GM23338 (cell line): ENCODE results near the gene COBLL1. TPM values are rescaled to one million over a fixed set of nuclear protein-coding genes. Genes with fewer than 3 reads are reported as not detected.

Experiments used
- ATAC-seq: fragments of 200-7000 bp; cut with Tn5 transposase; 3 replicates; pipeline ENCODE4 v1.9.1; 2020
- DNase-seq: peaks from one replicate; pipeline ENCODE4 v3.0.0-alpha.2; 2015; ENCODE audit warnings: low spot score
- H2AFZ ChIP-seq: fragments of 200-600 bp; sonication (generic); 2 replicates; pipeline ENCODE4 v1.8.0; 2016; ENCODE audit warnings: antibody characterized with exemption, mild to moderate bottlenecking, moderate library complexity
- H3F3A ChIP-seq: fragments of 200-600 bp; sonication (generic); replicated peaks from 2 replicates; pipeline ENCODE4 v1.8.0; 2017; ENCODE audit warnings: antibody characterized with exemption, mixed run types, low read depth
- H3K27ac ChIP-seq: fragments of 200-600 bp; sonication (generic); 2 replicates; pipeline ENCODE4 v1.6.1; 2016; ENCODE audit warnings: low read depth
- H3K27me3 ChIP-seq: fragments of 200-600 bp; sonication (generic); 2 replicates; pipeline ENCODE4 v1.8.0; 2016; ENCODE audit warnings: mild to moderate bottlenecking, mixed run types, moderate library complexity; ENCODE audit not compliant: insufficient read depth
- H3K36me3 ChIP-seq: fragments of 200-600 bp; sonication (generic); 2 replicates; pipeline ENCODE4 v1.8.0; 2016; ENCODE audit warnings: mild to moderate bottlenecking; ENCODE audit not compliant: insufficient read depth
- H3K4me1 ChIP-seq: fragments of 200-600 bp; sonication (generic); 2 replicates; pipeline ENCODE4 v1.8.0; 2016; ENCODE audit warnings: mild to moderate bottlenecking, moderate library complexity; ENCODE audit not compliant: insufficient read depth
- H3K4me2 ChIP-seq: fragments of 200-600 bp; sonication (generic); 2 replicates; pipeline ENCODE4 v1.7.1; 2017; ENCODE audit warnings: mixed run types
- H3K4me3 ChIP-seq: fragments of 200-600 bp; sonication (generic); 2 replicates; pipeline ENCODE4 v1.6.1; 2016; ENCODE audit warnings: mixed run types
- H3K79me2 ChIP-seq: fragments of 200-600 bp; sonication (generic); replicated peaks from 2 replicates; pipeline ENCODE4 v1.8.0; 2017; ENCODE audit warnings: mild to moderate bottlenecking; ENCODE audit not compliant: insufficient read depth
- H3K9me2 ChIP-seq: fragments of 200-600 bp; sonication (generic); 2 replicates; pipeline ENCODE4 v1.8.0; 2017; ENCODE audit not compliant: insufficient read depth
- H4K20me1 ChIP-seq: fragments of 200-600 bp; sonication (generic); replicated peaks from 2 replicates; pipeline ENCODE4 v1.8.0; 2017; ENCODE audit warnings: mild to moderate bottlenecking; ENCODE audit not compliant: insufficient read depth
- H3K27ac Mint-ChIP-seq: 2 replicates; pipeline ENCODE4 v1.8.0; 2020; ENCODE audit warnings: inconsistent platforms, mild to moderate bottlenecking, moderate library complexity, mixed read lengths
- H3K27me3 Mint-ChIP-seq: 3 replicates; pipeline ENCODE4 v1.8.0; 2022; ENCODE audit warnings: low read depth, mild to moderate bottlenecking, moderate library complexity, mixed read lengths, inconsistent platforms; ENCODE audit not compliant: insufficient read depth, poor library complexity
- H3K36me3 Mint-ChIP-seq: 3 replicates; pipeline ENCODE4 v1.8.0; 2021; ENCODE audit warnings: low read depth, mild to moderate bottlenecking, inconsistent platforms, moderate library complexity, mixed read lengths
- H3K4me1 Mint-ChIP-seq: 3 replicates; pipeline ENCODE4 v1.8.0; 2020; ENCODE audit warnings: mild to moderate bottlenecking, inconsistent platforms, mixed read lengths
- H3K4me3 Mint-ChIP-seq: 3 replicates; pipeline ENCODE4 v1.8.0; 2021; ENCODE audit warnings: moderate library complexity, mild to moderate bottlenecking, inconsistent platforms, mixed read lengths
- H3K9me3 Mint-ChIP-seq: 3 replicates; pipeline ENCODE4 v1.8.0; 2020; ENCODE audit warnings: moderate library complexity, mild to moderate bottlenecking, inconsistent platforms, mixed read lengths
- CREB1 ChIP-seq: fragments of 250-450 bp; sonication (Bioruptor Pico); IDR thresholded peaks from 2 replicates; pipeline ENCODE4 v1.5.0; 2020; ENCODE audit warnings: low read depth, mild to moderate bottlenecking, moderate library complexity
- EZH2 ChIP-seq: fragments of 200-600 bp; sonication (generic); IDR thresholded peaks from one replicate; pipeline ENCODE4 v1.8.0; 2017; ENCODE audit warnings: antibody characterized with exemption, mild to moderate bottlenecking, low read depth; ENCODE audit not compliant: unreplicated experiment
- EZH2phosphoT487 ChIP-seq: fragments of 200-600 bp; sonication (generic); IDR thresholded peaks from one replicate; pipeline ENCODE4 v1.8.1; 2018; ENCODE audit warnings: antibody characterized with exemption; ENCODE audit not compliant: unreplicated experiment
- POLR2AphosphoS5 ChIP-seq: IDR thresholded peaks from 2 replicates; pipeline ENCODE4 v1.6.1; 2016; ENCODE audit warnings: antibody characterized with exemption, low read depth
- STAT1 ChIP-seq: IDR thresholded peaks from one replicate; pipeline ENCODE4 v1.6.1; 2016; ENCODE audit warnings: antibody characterized with exemption; ENCODE audit not compliant: unreplicated experiment
- ZNF114 ChIP-seq: fragments of 250-450 bp; sonication (Bioruptor Pico); IDR thresholded peaks from 2 replicates; pipeline ENCODE4 v1.5.0; 2020; ENCODE audit warnings: mild to moderate bottlenecking, moderate library complexity
- polyA plus RNA-seq: library from polyadenylated mRNA; unstranded; fragments of >200 nt; fragmentation: Nextera tagmentation; extraction: Ambion mirVana; gene quantifications from 2 replicates; pipeline ENCODE4 v1.2.1, GENCODE V29; 2016
- total RNA-seq: library from RNA; depleted of rRNA; stranded (reverse); fragments of >200 nt; shearing (Covaris generic); gene quantifications from 2 replicates; pipeline ENCODE4 v1.2.3, GENCODE V29; 2014
- TF ChIP-seq, protein P1 (sequence below), 2 experiments: fragments of 200-600 bp in 1 of 2; sonication (generic) in 1 of 2; conservative IDR thresholded peaks; 2 replicates each; pipeline versions ENCODE4 v1.5.1 to v1.6.1; 2016 to 2017; ENCODE audit warnings: antibody characterized with exemption in 2 of 2, low read depth in 2 of 2, mild to moderate bottlenecking in 2 of 2, moderate library complexity in 1 of 2
- TF ChIP-seq, protein P2 (sequence below): fragments of 250-450 bp; sonication (Bioruptor Pico); IDR thresholded peaks from 2 replicates; pipeline ENCODE4 v1.5.0; 2020; ENCODE audit warnings: mild to moderate bottlenecking, moderate library complexity
- TF ChIP-seq, protein P3 (sequence below): IDR thresholded peaks from one replicate; pipeline ENCODE4 v1.6.1; 2018; ENCODE audit warnings: antibody characterized with exemption; ENCODE audit not compliant: unreplicated experiment
- TF ChIP-seq, protein P4 (sequence below): IDR thresholded peaks from 2 replicates; pipeline ENCODE4 v1.6.1; 2016; ENCODE audit warnings: antibody characterized with exemption

The COBLL1 gene
- total and polyA plus RNA-seq, 2 experiments from 2014 or later = 2.9 to 7.4 TPM

DNA sequence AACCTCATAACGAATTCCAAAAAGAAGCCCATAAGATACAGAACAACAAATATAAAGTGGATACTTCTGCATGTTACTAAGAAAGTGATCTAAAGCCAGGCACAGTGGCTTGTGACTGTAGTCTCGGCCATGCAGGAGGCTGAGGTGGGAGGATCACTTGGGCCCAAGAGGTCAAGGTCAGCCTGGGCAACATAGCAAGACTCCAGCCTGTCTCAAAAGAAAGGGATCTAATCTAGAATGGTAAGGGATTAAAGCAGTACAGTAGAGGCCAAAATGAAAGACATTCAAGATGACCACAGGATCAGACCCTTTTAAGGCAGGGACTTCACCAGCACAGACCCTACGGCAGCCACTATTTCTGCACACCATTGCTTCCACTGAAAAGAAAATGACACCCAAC, 3.8 kb downstream of the COBLL1 start:
- DNase-seq = no peak
- H3K27me3 ChIP-seq = peaks cover 16% of the 10 kb centered on the region
- H3K4me3 ChIP-seq = no peak overlapping the region
- no peak overlapping the region for H3K27ac ChIP-seq
- no peak for ATAC-seq
- no peaks in the 10 kb centered on the region for H3K36me3 ChIP-seq
- Mint-ChIP-seq H3K36me3 (no peaks in the 10 kb centered on the region), H3K4me3 (no peak overlapping the region), H3K27ac (no peak overlapping the region), H3K9me3 (no peaks in the 10 kb centered on the region), H3K27me3 (peaks cover 9% of the 10 kb centered on the region), H3K4me1 (peaks cover 7% of the 10 kb centered on the region)
- no peaks in the 10 kb centered on the region for H3K9me2 ChIP-seq
- H3K4me1 ChIP-seq = peaks cover 10% of the 10 kb centered on the region
- H4K20me1 ChIP-seq = 0 out of 2 replicates have a peak, but pooled peaks cover 6% of the 10 kb centered on the region
- no peak overlapping the region for H2AFZ ChIP-seq
- H3K4me2 ChIP-seq = no peak overlapping the region
- TF ChIP-seq POLR2AphosphoS5 (no peak), CREB1 (CRISPR knock-in tag) (no peak), EZH2phosphoT487 (no peak), EZH2 (no peak), STAT1 (no peak), ZNF114 (CRISPR knock-in tag) (no peak)
- TF ChIP-seq, protein P1, sequence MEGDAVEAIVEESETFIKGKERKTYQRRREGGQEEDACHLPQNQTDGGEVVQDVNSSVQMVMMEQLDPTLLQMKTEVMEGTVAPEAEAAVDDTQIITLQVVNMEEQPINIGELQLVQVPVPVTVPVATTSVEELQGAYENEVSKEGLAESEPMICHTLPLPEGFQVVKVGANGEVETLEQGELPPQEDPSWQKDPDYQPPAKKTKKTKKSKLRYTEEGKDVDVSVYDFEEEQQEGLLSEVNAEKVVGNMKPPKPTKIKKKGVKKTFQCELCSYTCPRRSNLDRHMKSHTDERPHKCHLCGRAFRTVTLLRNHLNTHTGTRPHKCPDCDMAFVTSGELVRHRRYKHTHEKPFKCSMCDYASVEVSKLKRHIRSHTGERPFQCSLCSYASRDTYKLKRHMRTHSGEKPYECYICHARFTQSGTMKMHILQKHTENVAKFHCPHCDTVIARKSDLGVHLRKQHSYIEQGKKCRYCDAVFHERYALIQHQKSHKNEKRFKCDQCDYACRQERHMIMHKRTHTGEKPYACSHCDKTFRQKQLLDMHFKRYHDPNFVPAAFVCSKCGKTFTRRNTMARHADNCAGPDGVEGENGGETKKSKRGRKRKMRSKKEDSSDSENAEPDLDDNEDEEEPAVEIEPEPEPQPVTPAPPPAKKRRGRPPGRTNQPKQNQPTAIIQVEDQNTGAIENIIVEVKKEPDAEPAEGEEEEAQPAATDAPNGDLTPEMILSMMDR (conservative IDR thresholded peaks at IDR 0.05; ENCODE audit: low read depth in 2 of 2) = no peak
- TF ChIP-seq, protein P2, sequence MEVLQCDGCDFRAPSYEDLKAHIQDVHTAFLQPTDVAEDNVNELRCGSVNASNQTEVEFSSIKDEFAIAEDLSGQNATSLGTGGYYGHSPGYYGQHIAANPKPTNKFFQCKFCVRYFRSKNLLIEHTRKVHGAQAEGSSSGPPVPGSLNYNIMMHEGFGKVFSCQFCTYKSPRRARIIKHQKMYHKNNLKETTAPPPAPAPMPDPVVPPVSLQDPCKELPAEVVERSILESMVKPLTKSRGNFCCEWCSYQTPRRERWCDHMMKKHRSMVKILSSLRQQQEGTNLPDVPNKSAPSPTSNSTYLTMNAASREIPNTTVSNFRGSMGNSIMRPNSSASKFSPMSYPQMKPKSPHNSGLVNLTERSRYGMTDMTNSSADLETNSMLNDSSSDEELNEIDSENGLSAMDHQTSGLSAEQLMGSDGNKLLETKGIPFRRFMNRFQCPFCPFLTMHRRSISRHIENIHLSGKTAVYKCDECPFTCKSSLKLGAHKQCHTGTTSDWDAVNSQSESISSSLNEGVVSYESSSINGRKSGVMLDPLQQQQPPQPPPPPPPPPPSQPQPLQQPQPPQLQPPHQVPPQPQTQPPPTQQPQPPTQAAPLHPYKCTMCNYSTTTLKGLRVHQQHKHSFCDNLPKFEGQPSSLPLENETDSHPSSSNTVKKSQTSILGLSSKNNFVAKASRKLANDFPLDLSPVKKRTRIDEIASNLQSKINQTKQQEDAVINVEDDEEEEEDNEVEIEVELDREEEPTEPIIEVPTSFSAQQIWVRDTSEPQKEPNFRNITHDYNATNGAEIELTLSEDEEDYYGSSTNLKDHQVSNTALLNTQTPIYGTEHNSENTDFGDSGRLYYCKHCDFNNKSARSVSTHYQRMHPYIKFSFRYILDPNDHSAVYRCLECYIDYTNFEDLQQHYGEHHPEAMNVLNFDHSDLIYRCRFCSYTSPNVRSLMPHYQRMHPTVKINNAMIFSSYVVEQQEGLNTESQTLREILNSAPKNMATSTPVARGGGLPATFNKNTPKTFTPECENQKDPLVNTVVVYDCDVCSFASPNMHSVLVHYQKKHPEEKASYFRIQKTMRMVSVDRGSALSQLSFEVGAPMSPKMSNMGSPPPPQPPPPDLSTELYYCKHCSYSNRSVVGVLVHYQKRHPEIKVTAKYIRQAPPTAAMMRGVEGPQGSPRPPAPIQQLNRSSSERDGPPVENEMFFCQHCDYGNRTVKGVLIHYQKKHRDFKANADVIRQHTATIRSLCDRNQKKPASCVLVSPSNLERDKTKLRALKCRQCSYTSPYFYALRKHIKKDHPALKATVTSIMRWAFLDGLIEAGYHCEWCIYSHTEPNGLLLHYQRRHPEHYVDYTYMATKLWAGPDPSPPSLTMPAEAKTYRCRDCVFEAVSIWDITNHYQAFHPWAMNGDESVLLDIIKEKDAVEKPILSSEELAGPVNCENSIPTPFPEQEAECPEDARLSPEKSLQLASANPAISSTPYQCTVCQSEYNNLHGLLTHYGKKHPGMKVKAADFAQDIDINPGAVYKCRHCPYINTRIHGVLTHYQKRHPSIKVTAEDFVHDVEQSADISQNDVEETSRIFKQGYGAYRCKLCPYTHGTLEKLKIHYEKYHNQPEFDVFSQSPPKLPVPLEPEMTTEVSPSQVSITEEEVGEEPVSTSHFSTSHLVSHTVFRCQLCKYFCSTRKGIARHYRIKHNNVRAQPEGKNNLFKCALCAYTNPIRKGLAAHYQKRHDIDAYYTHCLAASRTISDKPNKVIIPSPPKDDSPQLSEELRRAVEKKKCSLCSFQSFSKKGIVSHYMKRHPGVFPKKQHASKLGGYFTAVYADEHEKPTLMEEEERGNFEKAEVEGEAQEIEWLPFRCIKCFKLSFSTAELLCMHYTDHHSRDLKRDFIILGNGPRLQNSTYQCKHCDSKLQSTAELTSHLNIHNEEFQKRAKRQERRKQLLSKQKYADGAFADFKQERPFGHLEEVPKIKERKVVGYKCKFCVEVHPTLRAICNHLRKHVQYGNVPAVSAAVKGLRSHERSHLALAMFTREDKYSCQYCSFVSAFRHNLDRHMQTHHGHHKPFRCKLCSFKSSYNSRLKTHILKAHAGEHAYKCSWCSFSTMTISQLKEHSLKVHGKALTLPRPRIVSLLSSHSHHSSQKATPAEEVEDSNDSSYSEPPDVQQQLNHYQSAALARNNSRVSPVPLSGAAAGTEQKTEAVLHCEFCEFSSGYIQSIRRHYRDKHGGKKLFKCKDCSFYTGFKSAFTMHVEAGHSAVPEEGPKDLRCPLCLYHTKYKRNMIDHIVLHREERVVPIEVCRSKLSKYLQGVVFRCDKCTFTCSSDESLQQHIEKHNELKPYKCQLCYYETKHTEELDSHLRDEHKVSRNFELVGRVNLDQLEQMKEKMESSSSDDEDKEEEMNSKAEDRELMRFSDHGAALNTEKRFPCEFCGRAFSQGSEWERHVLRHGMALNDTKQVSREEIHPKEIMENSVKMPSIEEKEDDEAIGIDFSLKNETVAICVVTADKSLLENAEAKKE (CRISPR knock-in tag) = no peak
- TF ChIP-seq, protein P3, sequence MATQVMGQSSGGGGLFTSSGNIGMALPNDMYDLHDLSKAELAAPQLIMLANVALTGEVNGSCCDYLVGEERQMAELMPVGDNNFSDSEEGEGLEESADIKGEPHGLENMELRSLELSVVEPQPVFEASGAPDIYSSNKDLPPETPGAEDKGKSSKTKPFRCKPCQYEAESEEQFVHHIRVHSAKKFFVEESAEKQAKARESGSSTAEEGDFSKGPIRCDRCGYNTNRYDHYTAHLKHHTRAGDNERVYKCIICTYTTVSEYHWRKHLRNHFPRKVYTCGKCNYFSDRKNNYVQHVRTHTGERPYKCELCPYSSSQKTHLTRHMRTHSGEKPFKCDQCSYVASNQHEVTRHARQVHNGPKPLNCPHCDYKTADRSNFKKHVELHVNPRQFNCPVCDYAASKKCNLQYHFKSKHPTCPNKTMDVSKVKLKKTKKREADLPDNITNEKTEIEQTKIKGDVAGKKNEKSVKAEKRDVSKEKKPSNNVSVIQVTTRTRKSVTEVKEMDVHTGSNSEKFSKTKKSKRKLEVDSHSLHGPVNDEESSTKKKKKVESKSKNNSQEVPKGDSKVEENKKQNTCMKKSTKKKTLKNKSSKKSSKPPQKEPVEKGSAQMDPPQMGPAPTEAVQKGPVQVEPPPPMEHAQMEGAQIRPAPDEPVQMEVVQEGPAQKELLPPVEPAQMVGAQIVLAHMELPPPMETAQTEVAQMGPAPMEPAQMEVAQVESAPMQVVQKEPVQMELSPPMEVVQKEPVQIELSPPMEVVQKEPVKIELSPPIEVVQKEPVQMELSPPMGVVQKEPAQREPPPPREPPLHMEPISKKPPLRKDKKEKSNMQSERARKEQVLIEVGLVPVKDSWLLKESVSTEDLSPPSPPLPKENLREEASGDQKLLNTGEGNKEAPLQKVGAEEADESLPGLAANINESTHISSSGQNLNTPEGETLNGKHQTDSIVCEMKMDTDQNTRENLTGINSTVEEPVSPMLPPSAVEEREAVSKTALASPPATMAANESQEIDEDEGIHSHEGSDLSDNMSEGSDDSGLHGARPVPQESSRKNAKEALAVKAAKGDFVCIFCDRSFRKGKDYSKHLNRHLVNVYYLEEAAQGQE = no peak
- TF ChIP-seq, protein P4, sequence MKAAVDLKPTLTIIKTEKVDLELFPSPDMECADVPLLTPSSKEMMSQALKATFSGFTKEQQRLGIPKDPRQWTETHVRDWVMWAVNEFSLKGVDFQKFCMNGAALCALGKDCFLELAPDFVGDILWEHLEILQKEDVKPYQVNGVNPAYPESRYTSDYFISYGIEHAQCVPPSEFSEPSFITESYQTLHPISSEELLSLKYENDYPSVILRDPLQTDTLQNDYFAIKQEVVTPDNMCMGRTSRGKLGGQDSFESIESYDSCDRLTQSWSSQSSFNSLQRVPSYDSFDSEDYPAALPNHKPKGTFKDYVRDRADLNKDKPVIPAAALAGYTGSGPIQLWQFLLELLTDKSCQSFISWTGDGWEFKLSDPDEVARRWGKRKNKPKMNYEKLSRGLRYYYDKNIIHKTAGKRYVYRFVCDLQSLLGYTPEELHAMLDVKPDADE = no peak
- H3K79me2 ChIP-seq = no peaks in the 10 kb centered on the region
- no peaks in the 10 kb centered on the region for H3F3A ChIP-seq
